MCF 10A (cell line): ENCODE data around the gene EIPR1. TPM values are rescaled to one million over a fixed set of nuclear protein-coding genes. Genes with fewer than 3 reads are reported as not detected.
"Not testable (repeated sequence)": the region's sequence is repeated elsewhere in the genome, so short reads cannot be mapped to it uniquely, and the experiment has no call there.

Experiments
- BruUV-seq: library from RNA; stranded (reverse); fragments of 400-500 nt; replicated peaks from 2 replicates; lab custom pipeline; 2021; lab: Mats Ljungman, UMichigan
- CTCF ChIA-PET: fragments of 300-600 bp; sonication (Branson Sonifier 250); formaldehyde crosslinking; extraction: SDS; loops from one replicate; lab custom pipeline; 2021; ENCODE audit warnings: antibody characterized with exemption, inconsistent platforms; lab: Yijun Ruan, JAX
- POLR2A ChIA-PET: fragments of 300-600, 350-650 bp; sonication (Branson Sonifier 250); formaldehyde crosslinking; extraction: SDS; loops from one replicate; lab custom pipeline; 2020; ENCODE audit warnings: antibody characterized with exemption, inconsistent platforms; lab: Yijun Ruan, JAX
- DNase-seq: peaks from one replicate; pipeline ENCODE4 v3.0.0-alpha.2; 2018; ENCODE audit not compliant: unreplicated experiment
- H3K27ac Mint-ChIP-seq: one replicate; pipeline ENCODE4 v1.8.0; 2022; ENCODE audit warnings: mild to moderate bottlenecking, low read depth, mixed read lengths; ENCODE audit not compliant: unreplicated experiment
- H3K27me3 Mint-ChIP-seq: one replicate; pipeline ENCODE4 v1.8.0; 2022; ENCODE audit warnings: mixed read lengths; ENCODE audit not compliant: insufficient read depth, unreplicated experiment
- H3K36me3 Mint-ChIP-seq: one replicate; pipeline ENCODE4 v1.8.0; 2022; ENCODE audit warnings: mild to moderate bottlenecking, moderate library complexity, mixed read lengths; ENCODE audit not compliant: insufficient read depth, unreplicated experiment
- H3K4me1 Mint-ChIP-seq: one replicate; pipeline ENCODE4 v1.8.0; 2022; ENCODE audit warnings: mixed read lengths; ENCODE audit not compliant: insufficient read depth, unreplicated experiment
- H3K4me3 Mint-ChIP-seq: one replicate; pipeline ENCODE4 v1.8.0; 2022; ENCODE audit warnings: mild to moderate bottlenecking, moderate library complexity, mixed read lengths; ENCODE audit not compliant: unreplicated experiment
- H3K9me3 Mint-ChIP-seq: one replicate; pipeline ENCODE4 v1.8.0; 2022; ENCODE audit warnings: mixed read lengths; ENCODE audit not compliant: unreplicated experiment
- intact Hi-C: fragments of 100-400 bp; cut with micrococcal nuclease; formaldehyde crosslinking; loops from 2 replicates; pipeline ENCODE4 v1.14.1; 2022
- total RNA-seq: library from RNA; stranded (reverse); gene quantifications from 2 replicates; pipeline ENCODE4 v1.2.3, GENCODE V29; 2022
- TF ChIP-seq, protein P1 (sequence below): fragments of 200-600 bp; IDR thresholded peaks from one replicate; pipeline ENCODE4 v1.8.0; 2022; ENCODE audit warnings: antibody characterized with exemption, mild to moderate bottlenecking; ENCODE audit not compliant: unreplicated experiment

EIPR1 gene
- total RNA-seq, 1 experiment from 2014 or later: 49.0 TPM

GRCh38 chr2:3288470-3289170, 89.0 kb downstream of the EIPR1 start:
- H3K27ac Mint-ChIP-seq: no peak overlapping the region
- DNase-seq: no peak
- CTCF ChIA-PET: interaction anchor here (0.6 kb wide), 1 partner anchor 726 kb away, joined by 4 read pairs; no protein-coding TSS in a partner anchor

GRCh38 chr2:3287896-3288295, 89.7 kb downstream of the EIPR1 start:
- Mint-ChIP-seq H3K9me3 (peaks cover 15% of the 10 kb centered on the region), H3K36me3 (peaks cover 3% of the 10 kb centered on the region), H3K4me1 (no peaks in the 10 kb centered on the region), H3K27me3 (no peaks in the 10 kb centered on the region), H3K4me3 (no peak overlapping the region), H3K27ac (no peak overlapping the region)
- ChIA-PET POLR2A (interaction anchor here (0.6 kb wide), 1 partner anchor 1517 kb away, joined by 4 read pairs; no protein-coding TSS in a partner anchor), CTCF (interaction anchor here (0.6 to 1.0 kb wide), 3 partner anchors 9 to 1597 kb away, joined by 3 to 4 read pairs (median 4); no protein-coding TSS in a partner anchor)
- TF ChIP-seq, protein P1, sequence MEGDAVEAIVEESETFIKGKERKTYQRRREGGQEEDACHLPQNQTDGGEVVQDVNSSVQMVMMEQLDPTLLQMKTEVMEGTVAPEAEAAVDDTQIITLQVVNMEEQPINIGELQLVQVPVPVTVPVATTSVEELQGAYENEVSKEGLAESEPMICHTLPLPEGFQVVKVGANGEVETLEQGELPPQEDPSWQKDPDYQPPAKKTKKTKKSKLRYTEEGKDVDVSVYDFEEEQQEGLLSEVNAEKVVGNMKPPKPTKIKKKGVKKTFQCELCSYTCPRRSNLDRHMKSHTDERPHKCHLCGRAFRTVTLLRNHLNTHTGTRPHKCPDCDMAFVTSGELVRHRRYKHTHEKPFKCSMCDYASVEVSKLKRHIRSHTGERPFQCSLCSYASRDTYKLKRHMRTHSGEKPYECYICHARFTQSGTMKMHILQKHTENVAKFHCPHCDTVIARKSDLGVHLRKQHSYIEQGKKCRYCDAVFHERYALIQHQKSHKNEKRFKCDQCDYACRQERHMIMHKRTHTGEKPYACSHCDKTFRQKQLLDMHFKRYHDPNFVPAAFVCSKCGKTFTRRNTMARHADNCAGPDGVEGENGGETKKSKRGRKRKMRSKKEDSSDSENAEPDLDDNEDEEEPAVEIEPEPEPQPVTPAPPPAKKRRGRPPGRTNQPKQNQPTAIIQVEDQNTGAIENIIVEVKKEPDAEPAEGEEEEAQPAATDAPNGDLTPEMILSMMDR: no peak
- no TSS peak for BruUV-seq
- DNase-seq: no peak
- intact Hi-C loops: no loop called here

More at GRCh38 chr2:3288470-3289170, 89.0 kb downstream of the EIPR1 start:
- Mint-ChIP-seq H3K9me3 (peaks cover 15% of the 10 kb centered on the region), H3K27me3 (no peaks in the 10 kb centered on the region), H3K4me3 (no peak overlapping the region), H3K4me1 (no peaks in the 10 kb centered on the region), H3K36me3 (no peaks in the 10 kb centered on the region)
- POLR2A ChIA-PET: no interaction called here
- no TSS peak for BruUV-seq
- intact Hi-C loops: no loop called here
- TF ChIP-seq, protein P1: no peak

- CTCF ChIA-PET: interaction anchor here (0.6 kb wide), 1 partner anchor 15 kb away, joined by 3 read pairs; no protein-coding TSS in a partner anchor
- H3K4me1 Mint-ChIP-seq, intact Hi-C loops, POLR2A ChIA-PET, H3K4me3 Mint-ChIP-seq, BruUV-seq, H3K27ac Mint-ChIP-seq, H3K27me3 Mint-ChIP-seq, H3K36me3 Mint-ChIP-seq, DNase-seq: not testable (repeated sequence)
- peaks cover 15% of the 10 kb centered on the region for H3K9me3 Mint-ChIP-seq
Measured at GRCh38 chr2:3286646-3287036, 91.0 kb downstream of the EIPR1 start.

DNA sequence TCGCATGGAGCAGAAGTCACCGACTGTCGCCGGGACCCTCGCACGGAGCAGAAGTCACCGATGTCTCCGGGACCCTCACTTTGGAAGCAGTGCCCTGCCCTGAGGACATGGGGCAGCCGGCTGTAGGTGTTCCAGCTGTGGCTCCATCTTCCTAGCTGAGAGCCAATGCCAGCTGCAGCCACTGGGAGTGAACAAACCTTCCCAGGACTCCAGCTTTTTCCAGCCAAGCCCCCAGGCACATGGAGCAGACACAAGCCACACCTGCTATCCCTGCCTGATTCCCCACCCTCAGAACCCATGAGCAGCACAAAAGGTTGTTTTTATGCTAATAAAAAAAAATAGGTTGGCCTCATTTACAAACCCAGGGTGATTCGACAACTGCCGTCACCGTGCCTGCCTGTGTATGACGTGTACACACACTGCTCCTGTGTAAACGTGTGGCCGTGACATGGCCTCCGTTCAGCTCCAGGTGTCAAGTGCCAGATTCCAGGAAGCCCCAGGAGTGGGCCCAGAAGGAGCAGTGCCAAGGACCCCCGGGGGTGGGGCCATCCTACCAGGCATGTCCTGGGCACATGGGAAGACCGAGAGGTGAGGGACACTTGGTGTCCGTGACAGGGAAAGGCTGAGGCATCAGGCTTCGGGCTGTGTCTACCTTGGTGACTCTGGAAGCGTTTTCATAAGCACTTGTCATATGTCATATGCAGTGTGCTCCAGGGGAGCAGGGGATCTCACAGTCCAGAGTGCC, 91.5 kb downstream of the EIPR1 start:
- ChIA-PET POLR2A (no interaction called here), CTCF (no interaction called here)
- no TSS peak for BruUV-seq
- TF ChIP-seq, protein P1: no peak
- Mint-ChIP-seq H3K9me3 (peaks cover 15% of the 10 kb centered on the region), H3K27ac (no peak overlapping the region), H3K27me3 (no peaks in the 10 kb centered on the region), H3K4me1 (no peaks in the 10 kb centered on the region), H3K36me3 (peaks cover 4% of the 10 kb centered on the region), H3K4me3 (no peak overlapping the region)
- no peak for DNase-seq
- intact Hi-C loops: no loop called here
